ENCODE data around the gene GOLGA1. TPM values are rescaled to one million over a fixed set of nuclear protein-coding genes. Genes with fewer than 3 reads are reported as not detected.

GOLGA1 gene
- total and polyA plus RNA-seq, 2 of the 13 experiments (the other 11 are each of a cell fraction or from before 2014, with no cell fraction given): 12.7 to 15.9 TPM

DNA sequence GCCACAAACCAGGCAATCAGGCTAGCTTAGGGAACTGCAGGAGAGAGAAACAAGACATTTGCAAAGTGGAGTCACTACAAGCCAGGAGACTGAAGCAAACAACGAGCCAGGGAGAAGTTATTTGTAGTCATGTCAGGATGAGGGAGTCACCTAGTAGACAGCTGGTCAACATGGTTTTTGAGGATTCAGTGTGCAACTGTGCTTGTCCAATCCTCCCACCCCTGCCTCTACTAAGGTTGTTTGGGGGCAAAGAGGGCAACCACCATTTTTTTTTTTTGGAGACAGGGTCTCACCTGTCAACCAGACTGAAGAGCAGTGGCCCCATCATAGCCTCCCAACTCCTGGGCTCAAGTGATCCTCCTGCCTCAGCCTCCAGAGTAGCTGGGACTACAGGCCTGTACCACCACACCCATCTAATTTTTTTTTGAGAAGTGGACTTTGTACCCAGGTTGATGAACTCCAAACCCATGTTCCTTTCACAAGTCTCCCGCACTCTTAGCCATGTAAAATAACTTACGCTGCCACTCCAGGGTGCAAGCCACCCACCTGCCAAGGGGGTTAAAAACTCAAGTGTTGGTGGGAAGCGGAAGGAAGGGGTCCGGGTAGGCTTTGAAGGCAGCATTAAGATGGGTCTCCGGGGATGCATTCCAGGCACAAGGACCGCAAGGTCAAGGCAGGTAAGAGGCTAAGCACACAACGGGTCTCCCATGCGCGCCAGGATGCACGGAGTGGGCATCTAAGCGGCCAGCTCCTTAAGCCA, 80.1 kb downstream of the GOLGA1 start (continued):
- TF ChIP-seq, protein P1, sequence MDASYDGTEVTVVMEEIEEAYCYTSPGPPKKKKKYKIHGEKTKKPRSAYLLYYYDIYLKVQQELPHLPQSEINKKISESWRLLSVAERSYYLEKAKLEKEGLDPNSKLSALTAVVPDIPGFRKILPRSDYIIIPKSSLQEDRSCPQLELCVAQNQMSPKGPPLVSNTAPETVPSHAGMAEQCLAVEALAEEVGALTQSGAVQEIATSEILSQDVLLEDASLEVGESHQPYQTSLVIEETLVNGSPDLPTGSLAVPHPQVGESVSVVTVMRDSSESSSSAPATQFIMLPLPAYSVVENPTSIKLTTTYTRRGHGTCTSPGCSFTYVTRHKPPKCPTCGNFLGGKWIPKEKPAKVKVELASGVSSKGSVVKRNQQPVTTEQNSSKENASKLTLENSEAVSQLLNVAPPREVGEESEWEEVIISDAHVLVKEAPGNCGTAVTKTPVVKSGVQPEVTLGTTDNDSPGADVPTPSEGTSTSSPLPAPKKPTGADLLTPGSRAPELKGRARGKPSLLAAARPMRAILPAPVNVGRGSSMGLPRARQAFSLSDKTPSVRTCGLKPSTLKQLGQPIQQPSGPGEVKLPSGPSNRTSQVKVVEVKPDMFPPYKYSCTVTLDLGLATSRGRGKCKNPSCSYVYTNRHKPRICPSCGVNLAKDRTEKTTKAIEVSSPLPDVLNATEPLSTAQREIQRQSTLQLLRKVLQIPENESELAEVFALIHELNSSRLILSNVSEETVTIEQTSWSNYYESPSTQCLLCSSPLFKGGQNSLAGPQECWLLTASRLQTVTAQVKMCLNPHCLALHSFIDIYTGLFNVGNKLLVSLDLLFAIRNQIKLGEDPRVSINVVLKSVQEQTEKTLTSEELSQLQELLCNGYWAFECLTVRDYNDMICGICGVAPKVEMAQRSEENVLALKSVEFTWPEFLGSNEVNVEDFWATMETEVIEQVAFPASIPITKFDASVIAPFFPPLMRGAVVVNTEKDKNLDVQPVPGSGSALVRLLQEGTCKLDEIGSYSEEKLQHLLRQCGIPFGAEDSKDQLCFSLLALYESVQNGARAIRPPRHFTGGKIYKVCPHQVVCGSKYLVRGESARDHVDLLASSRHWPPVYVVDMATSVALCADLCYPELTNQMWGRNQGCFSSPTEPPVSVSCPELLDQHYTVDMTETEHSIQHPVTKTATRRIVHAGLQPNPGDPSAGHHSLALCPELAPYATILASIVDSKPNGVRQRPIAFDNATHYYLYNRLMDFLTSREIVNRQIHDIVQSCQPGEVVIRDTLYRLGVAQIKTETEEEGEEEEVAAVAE (CRISPR knock-in tag; IDR thresholded peaks at IDR 0.05; ENCODE audit: borderline replicate concordance): 0 out of 2 replicates have a peak, but pooled peaks have one; percentile 5
- no peak for TF ChIP-seq ZFX (CRISPR knock-in tag; IDR thresholded peaks at IDR 0.05; ENCODE audit: low read depth)
- TF ChIP-seq ZNF761 (CRISPR knock-in tag; conservative IDR thresholded peaks at IDR 0.05): peak; percentile 15; the same call in 1 of the 2 replicates
- no peak for TF ChIP-seq ZNF543 (CRISPR knock-in tag; IDR thresholded peaks at IDR 0.05)
- peak; percentile 25; the same call in 1 of the 2 replicates for TF ChIP-seq SIN3A (IDR thresholded peaks at IDR 0.05; ENCODE audit: borderline replicate concordance, low read depth, low read length)
- no peak for TF ChIP-seq KMT2B (CRISPR knock-in tag; IDR thresholded peaks at IDR 0.05)
- 0 out of 2 replicates have a peak, but pooled peaks have one; percentile 21 for TF ChIP-seq KDM5A (IDR thresholded peaks at IDR 0.05; ENCODE audit: borderline replicate concordance, low read length)
- TF ChIP-seq, protein P2, sequence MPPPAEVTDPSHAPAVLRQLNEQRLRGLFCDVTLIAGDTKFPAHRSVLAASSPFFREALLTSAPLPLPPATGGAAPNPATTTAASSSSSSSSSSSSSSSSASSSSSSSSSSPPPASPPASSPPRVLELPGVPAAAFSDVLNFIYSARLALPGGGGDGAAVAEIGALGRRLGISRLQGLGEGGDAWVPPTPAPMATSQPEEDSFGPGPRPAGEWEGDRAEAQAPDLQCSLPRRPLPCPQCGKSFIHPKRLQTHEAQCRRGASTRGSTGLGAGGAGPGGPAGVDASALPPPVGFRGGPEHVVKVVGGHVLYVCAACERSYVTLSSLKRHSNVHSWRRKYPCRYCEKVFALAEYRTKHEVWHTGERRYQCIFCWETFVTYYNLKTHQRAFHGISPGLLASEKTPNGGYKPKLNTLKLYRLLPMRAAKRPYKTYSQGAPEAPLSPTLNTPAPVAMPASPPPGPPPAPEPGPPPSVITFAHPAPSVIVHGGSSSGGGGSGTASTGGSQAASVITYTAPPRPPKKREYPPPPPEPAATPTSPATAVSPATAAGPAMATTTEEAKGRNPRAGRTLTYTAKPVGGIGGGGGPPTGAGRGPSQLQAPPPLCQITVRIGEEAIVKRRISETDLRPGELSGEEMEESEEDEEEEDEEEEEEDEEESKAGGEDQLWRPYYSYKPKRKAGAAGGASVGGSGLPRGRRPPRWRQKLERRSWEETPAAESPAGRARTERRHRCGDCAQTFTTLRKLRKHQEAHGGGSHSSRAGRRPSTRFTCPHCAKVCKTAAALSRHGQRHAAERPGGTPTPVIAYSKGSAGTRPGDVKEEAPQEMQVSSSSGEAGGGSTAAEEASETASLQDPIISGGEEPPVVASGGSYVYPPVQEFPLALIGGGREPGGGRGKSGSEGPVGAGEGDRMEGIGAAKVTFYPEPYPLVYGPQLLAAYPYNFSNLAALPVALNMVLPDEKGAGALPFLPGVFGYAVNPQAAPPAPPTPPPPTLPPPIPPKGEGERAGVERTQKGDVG (CRISPR knock-in tag; IDR thresholded peaks at IDR 0.05; ENCODE audit: borderline replicate concordance): no peak
- TF ChIP-seq POLR2G (IDR thresholded peaks at IDR 0.05; ENCODE audit: low read depth, low read length): 0 out of 2 replicates have a peak, but pooled peaks have one; percentile 16

Measured in HepG2 (cell line).